PC-3 (cell line): ENCODE measurements around the gene EFR3B.

Source experiments
- EZH2 ChIP-seq: fragments of 300-600 bp; sonication (generic); IDR thresholded peaks from one replicate; pipeline ENCODE4 v1.6.1; 2017; ENCODE audit warnings: antibody characterized with exemption, mild to moderate bottlenecking, low read length; ENCODE audit not compliant: unreplicated experiment
- TF ChIP-seq, protein P1 (sequence below): fragments of 300-600 bp; sonication (generic); conservative IDR thresholded peaks from 2 replicates; pipeline ENCODE4 v1.5.1; 2017; ENCODE audit warnings: antibody characterized with exemption, low read depth, mild to moderate bottlenecking, low read length

DNA sequence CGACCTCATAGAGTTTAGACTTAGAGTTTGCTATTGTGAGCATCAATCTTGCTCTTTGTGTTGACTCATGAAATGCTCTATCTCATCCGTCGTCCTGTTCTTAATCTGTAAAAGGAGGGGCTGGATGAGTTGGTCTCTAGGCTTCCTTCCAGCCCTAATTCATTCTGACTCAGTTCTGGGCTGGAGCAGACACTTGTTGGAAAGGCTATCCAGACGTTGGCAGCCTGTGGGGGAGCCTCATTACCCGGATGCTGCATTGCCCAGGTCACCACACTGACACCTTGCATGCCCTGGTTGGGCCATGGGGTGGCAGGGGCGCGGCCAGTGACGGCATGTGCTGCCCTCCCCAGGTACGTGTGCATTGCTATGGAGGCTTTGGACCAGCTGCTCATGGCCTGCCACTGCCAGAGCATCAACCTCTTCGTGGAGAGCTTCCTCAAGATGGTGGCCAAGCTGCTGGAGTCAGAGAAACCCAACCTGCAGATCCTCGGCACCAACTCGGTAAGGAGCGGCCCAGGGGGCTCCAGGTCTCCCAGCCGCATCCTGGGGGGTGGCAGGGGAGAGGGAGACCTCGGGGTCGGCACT is 61.5 kb downstream of the EFR3B start:
- TF ChIP-seq, protein P1, sequence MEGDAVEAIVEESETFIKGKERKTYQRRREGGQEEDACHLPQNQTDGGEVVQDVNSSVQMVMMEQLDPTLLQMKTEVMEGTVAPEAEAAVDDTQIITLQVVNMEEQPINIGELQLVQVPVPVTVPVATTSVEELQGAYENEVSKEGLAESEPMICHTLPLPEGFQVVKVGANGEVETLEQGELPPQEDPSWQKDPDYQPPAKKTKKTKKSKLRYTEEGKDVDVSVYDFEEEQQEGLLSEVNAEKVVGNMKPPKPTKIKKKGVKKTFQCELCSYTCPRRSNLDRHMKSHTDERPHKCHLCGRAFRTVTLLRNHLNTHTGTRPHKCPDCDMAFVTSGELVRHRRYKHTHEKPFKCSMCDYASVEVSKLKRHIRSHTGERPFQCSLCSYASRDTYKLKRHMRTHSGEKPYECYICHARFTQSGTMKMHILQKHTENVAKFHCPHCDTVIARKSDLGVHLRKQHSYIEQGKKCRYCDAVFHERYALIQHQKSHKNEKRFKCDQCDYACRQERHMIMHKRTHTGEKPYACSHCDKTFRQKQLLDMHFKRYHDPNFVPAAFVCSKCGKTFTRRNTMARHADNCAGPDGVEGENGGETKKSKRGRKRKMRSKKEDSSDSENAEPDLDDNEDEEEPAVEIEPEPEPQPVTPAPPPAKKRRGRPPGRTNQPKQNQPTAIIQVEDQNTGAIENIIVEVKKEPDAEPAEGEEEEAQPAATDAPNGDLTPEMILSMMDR = no peak
- TF ChIP-seq EZH2 = no peak
